Vagina (tissue), 2 donors: Measurements from ENCODE around the gene RNH1. TPM values are rescaled to one million over a fixed set of nuclear protein-coding genes. Genes with fewer than 3 reads are reported as not detected.

ENCODE experiments used
- DNase-seq, 2 donors: peaks; one replicate each; pipeline ENCODE4 v3.0.0-alpha.2; 2017; ENCODE audit errors: extremely low spot score in 2 of 2
- H3K27ac ChIP-seq: fragments of 200-600 bp; sonication (generic); one replicate; pipeline ENCODE4 v1.5.1; 2019
- H3K27me3 ChIP-seq: fragments of 200-600 bp; sonication (generic); one replicate; pipeline ENCODE4 v1.5.1; 2019
- H3K36me3 ChIP-seq, 2 donors: fragments of 200-600 bp; sonication (generic); one replicate each; pipeline ENCODE4 v1.5.1; 2017 to 2019
- H3K4me1 ChIP-seq: fragments of 200-600 bp; sonication (generic); one replicate; pipeline ENCODE4 v1.5.1; 2019
- H3K4me3 ChIP-seq, 2 donors: fragments of 200-600 bp; sonication (generic); 1 replicate in 1 of 2; 2 replicates in 1 of 2; pipeline ENCODE4 v1.5.1; 2016 to 2019
- H3K9me3 ChIP-seq: fragments of 200-600 bp; sonication (generic); one replicate; pipeline ENCODE4 v1.5.1; 2019
- POLR2A ChIP-seq, 2 donors: fragments of 450-650 bp; IDR thresholded peaks; one replicate each; pipeline ENCODE4 v1.6.1; 2017; ENCODE audit warnings: antibody characterized with exemption in 2 of 2, mild to moderate bottlenecking in 2 of 2, moderate library complexity in 2 of 2
- POLR2AphosphoS5 ChIP-seq, 2 donors: sonication (generic); formaldehyde crosslinking; IDR thresholded peaks; one replicate each; pipeline ENCODE4 v1.9.0; 2017; ENCODE audit warnings: antibody characterized with exemption in 2 of 2, mild to moderate bottlenecking in 2 of 2, low read depth in 1 of 2; ENCODE audit not compliant: insufficient read depth in 1 of 2
- intact Hi-C: fragments of 100-400 bp; cut with DNase I; formaldehyde crosslinking; loops from one replicate; pipeline ENCODE4 v1.15.1; 2023
- total RNA-seq: library from RNA; depleted of rRNA; stranded (reverse); fragments of >200 nt; gene quantifications from one replicate; pipeline ENCODE4 v1.2.3, GENCODE V29; 2016
- TF ChIP-seq, protein P1 (sequence below), 3 experiments: fragments of 450-650 bp in 2 of 3; fragments of 200-600 bp in 1 of 3; sonication (generic) in 1 of 3; IDR thresholded peaks; one replicate each; pipeline ENCODE4 v1.5.1; 2017 to 2019; ENCODE audit warnings: antibody characterized with exemption in 3 of 3, mild to moderate bottlenecking in 2 of 3, moderate library complexity in 2 of 3

Gene RNH1
- total RNA-seq, 1 donor from 2014 or later = 252 TPM

GRCh38 chr11:512761-513595 is 5.9 kb upstream of the RNH1 start:
- H3K27ac ChIP-seq = no peak overlapping the region
- intact Hi-C loops = no loop called here

GRCh38 chr11:508956-509355 is 1.9 kb upstream of the RNH1 start:
- Histone ChIP-seq H3K36me3 (peaks cover 0 to 11% of the 10 kb centered on the region in 2 donors), H3K9me3 (no peaks in the 10 kb centered on the region), H3K4me3 (no peak overlapping the region), H3K27ac (no peak overlapping the region), H3K4me1 (peaks cover 33% of the 10 kb centered on the region), H3K27me3 (no peaks in the 10 kb centered on the region)
- no peak for DNase-seq
- intact Hi-C loops = no loop called here
- TF ChIP-seq POLR2AphosphoS5 (IDR thresholded peaks at IDR 0.05; ENCODE audit: insufficient read depth in 1 of 2, low read depth in 1 of 2) (no peak), POLR2A (IDR thresholded peaks at IDR 0.05) (no peak)
- TF ChIP-seq, protein P1, sequence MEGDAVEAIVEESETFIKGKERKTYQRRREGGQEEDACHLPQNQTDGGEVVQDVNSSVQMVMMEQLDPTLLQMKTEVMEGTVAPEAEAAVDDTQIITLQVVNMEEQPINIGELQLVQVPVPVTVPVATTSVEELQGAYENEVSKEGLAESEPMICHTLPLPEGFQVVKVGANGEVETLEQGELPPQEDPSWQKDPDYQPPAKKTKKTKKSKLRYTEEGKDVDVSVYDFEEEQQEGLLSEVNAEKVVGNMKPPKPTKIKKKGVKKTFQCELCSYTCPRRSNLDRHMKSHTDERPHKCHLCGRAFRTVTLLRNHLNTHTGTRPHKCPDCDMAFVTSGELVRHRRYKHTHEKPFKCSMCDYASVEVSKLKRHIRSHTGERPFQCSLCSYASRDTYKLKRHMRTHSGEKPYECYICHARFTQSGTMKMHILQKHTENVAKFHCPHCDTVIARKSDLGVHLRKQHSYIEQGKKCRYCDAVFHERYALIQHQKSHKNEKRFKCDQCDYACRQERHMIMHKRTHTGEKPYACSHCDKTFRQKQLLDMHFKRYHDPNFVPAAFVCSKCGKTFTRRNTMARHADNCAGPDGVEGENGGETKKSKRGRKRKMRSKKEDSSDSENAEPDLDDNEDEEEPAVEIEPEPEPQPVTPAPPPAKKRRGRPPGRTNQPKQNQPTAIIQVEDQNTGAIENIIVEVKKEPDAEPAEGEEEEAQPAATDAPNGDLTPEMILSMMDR (IDR thresholded peaks at IDR 0.05) = no peak

More at GRCh38 chr11:512761-513595, 5.9 kb upstream of the RNH1 start:
- Histone ChIP-seq H3K9me3 (no peaks in the 10 kb centered on the region), H3K4me1 (peaks cover 6% of the 10 kb centered on the region), H3K36me3 (peaks cover 0 to 11% of the 10 kb centered on the region in 2 donors), H3K4me3 (no peak overlapping the region), H3K27me3 (no peaks in the 10 kb centered on the region)
- DNase-seq = no peak
- no peak for TF ChIP-seq POLR2AphosphoS5 (IDR thresholded peaks at IDR 0.05; ENCODE audit: insufficient read depth in 1 of 2, low read depth in 1 of 2)
- no peak for TF ChIP-seq POLR2A (IDR thresholded peaks at IDR 0.05)
- TF ChIP-seq, protein P1 (IDR thresholded peaks at IDR 0.05) = no peak

DNA sequence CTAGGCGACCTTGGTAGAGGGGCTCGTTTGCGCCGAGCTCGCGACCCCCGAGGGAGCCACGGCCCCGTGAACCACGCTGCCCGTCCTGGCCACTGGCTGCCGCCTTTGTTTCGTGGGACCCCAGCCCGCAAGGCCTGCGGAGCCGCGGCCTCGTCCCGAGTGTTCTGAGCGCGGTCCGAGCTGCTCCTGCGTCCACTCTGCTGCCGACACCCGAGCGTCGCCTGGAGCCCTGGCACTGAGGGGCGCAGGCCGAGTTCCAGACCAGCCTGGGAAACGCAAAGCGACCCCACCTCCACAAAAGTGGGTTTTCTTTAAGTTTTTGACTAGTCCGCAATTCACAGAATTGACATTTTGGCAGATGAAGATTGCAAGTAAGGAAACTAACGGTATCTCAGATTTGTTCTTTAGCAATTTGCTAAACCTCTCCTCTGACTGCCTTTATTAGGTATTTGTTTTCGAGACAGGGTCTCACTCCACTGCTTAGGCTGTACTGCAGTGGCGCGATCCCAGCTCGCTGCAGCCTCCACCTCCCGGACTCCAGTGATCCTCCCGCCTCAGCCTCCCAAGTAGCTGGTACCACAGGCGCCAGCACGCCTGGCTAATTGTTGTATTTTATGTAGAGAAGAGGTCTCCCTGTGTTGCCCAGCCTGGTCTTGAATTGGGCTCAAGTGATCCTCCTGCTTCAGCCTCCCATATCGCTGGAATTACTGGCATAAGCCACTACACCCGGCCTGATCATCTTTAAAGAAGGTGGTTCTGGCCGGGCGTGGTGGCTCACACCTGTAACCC is 879 bp upstream of the RNH1 start:
- Histone ChIP-seq H3K4me3 (peak overlapping the region; percentile 76 to 85), H3K36me3 (peaks cover 0 to 11% of the 10 kb centered on the region in 2 donors), H3K27me3 (no peaks in the 10 kb centered on the region), H3K4me1 (peaks cover 44% of the 10 kb centered on the region), H3K9me3 (no peaks in the 10 kb centered on the region), H3K27ac (peak overlapping the region; percentile 99)
- intact Hi-C loops = no loop called here
- DNase-seq = no peak
- TF ChIP-seq, protein P1 (IDR thresholded peaks at IDR 0.05) = no peak
- TF ChIP-seq POLR2AphosphoS5 (IDR thresholded peaks at IDR 0.05; ENCODE audit: insufficient read depth in 1 of 2, low read depth in 1 of 2) (no peak), POLR2A (IDR thresholded peaks at IDR 0.05) (no peak)

GRCh38 chr11:506238-506994 is 626 bp downstream of the RNH1 start:
- peak overlapping the region; percentile 99 for H3K27ac ChIP-seq
- intact Hi-C loops = no loop called here
- H3K4me3 ChIP-seq = peak overlapping the region; percentile 76 to 85
- H3K9me3 ChIP-seq = no peaks in the 10 kb centered on the region
- peaks cover 0 to 22% of the 10 kb centered on the region in 2 donors for H3K36me3 ChIP-seq
- DNase-seq = no peak
- H3K27me3 ChIP-seq = no peaks in the 10 kb centered on the region
- peak in 1 of 2 donors; percentile 70 for TF ChIP-seq POLR2A (IDR thresholded peaks at IDR 0.05)
- peak; percentile 87 to 98 for TF ChIP-seq POLR2AphosphoS5 (IDR thresholded peaks at IDR 0.05; ENCODE audit: insufficient read depth in 1 of 2, low read depth in 1 of 2)
- TF ChIP-seq, protein P1 (IDR thresholded peaks at IDR 0.05) = no peak
- H3K4me1 ChIP-seq = peaks cover 53% of the 10 kb centered on the region
